Common myeloid progenitor, CD34-positive (primary cell): Measurements from ENCODE around the gene ALX4.

Source experiments
- CTCF ChIA-PET: fragments of 350-600 bp; sonication (Branson Sonifier 250); formaldehyde crosslinking; loops from one replicate; lab custom pipeline; 2021; ENCODE audit warnings: antibody characterized with exemption; lab: Charles Lee
- POLR2A ChIA-PET: fragments of 350-600 bp; sonication (Branson Sonifier 250); formaldehyde crosslinking; loops from one replicate; lab custom pipeline; 2021; ENCODE audit warnings: antibody characterized with exemption; lab: Charles Lee
- DNase-seq, 3 donors: peaks; one replicate each; pipeline versions ENCODE4 v3.0.0 to v3.0.0-alpha.2; 2013
- H3K27ac ChIP-seq, 2 experiments: 1 replicate in 1 of 2; 2 replicates in 1 of 2; pipeline ENCODE4 v1.7.0; 2013; ENCODE audit warnings: inconsistent platforms in 2 of 2, low read length in 2 of 2, mild to moderate bottlenecking in 2 of 2, low read depth in 1 of 2, moderate library complexity in 1 of 2; ENCODE audit not compliant: severe bottlenecking in 2 of 2, insufficient read depth in 1 of 2, poor library complexity in 1 of 2
- H3K27me3 ChIP-seq, 5 experiments: replicated peaks in 2 of 5; 1 replicate in 3 of 5; 2 replicates in 2 of 5; pipeline versions ENCODE4 v1.6.1 to v1.7.0; 2013; ENCODE audit warnings: low read length in 4 of 5, mild to moderate bottlenecking in 2 of 5, moderate library complexity in 2 of 5, inconsistent platforms in 1 of 5; ENCODE audit not compliant: insufficient read depth in 5 of 5, control insufficient read depth in 4 of 5
- H3K36me3 ChIP-seq, 4 experiments: 1 replicate in 2 of 4; 2 replicates in 2 of 4; pipeline versions ENCODE4 v1.6.1 to v1.7.0; 2013; ENCODE audit warnings: low read length in 3 of 4, control low read depth in 1 of 4, mild to moderate bottlenecking in 1 of 4; ENCODE audit not compliant: control insufficient read depth in 4 of 4, insufficient read depth in 4 of 4
- H3K4me1 ChIP-seq, 4 experiments: 1 replicate in 3 of 4; 2 replicates in 1 of 4; pipeline versions ENCODE4 v1.6.1 to v1.7.1; 2013; ENCODE audit warnings: low read length in 3 of 4, mild to moderate bottlenecking in 3 of 4, control low read depth in 1 of 4, inconsistent platforms in 1 of 4, moderate library complexity in 1 of 4; ENCODE audit not compliant: control insufficient read depth in 4 of 4, insufficient read depth in 4 of 4; ENCODE audit errors: control extremely low read depth in 1 of 4
- H3K4me3 ChIP-seq, 7 experiments: 1 replicate in 4 of 7; 2 replicates in 3 of 7; pipeline versions ENCODE4 v1.5.1 to v1.7.0; 2013; ENCODE audit warnings: mild to moderate bottlenecking in 7 of 7, low read length in 6 of 7, moderate library complexity in 6 of 7, inconsistent platforms in 2 of 7, low read depth in 2 of 7, control low read depth in 1 of 7; ENCODE audit not compliant: insufficient read depth in 4 of 7, control insufficient read depth in 1 of 7; ENCODE audit errors: extremely low read depth in 1 of 7
- H3K9me3 ChIP-seq, 5 experiments: 1 replicate in 4 of 5; 2 replicates in 1 of 5; pipeline versions ENCODE4 v1.6.1 to v1.7.1; 2013; ENCODE audit warnings: low read length in 4 of 5, mild to moderate bottlenecking in 2 of 5, inconsistent platforms in 1 of 5, low read depth in 1 of 5, moderate library complexity in 1 of 5; ENCODE audit not compliant: control insufficient read depth in 4 of 5, insufficient read depth in 2 of 5; ENCODE audit errors: control extremely low read depth in 1 of 5
- WGBS: methylation state at CpG from one replicate; pipeline ENCODE4 v1.1.5; 2013; ENCODE audit not compliant: insufficient coverage; 5-methylcytosine and 5-hydroxymethylcytosine counted together

Gene ALX4

DNA sequence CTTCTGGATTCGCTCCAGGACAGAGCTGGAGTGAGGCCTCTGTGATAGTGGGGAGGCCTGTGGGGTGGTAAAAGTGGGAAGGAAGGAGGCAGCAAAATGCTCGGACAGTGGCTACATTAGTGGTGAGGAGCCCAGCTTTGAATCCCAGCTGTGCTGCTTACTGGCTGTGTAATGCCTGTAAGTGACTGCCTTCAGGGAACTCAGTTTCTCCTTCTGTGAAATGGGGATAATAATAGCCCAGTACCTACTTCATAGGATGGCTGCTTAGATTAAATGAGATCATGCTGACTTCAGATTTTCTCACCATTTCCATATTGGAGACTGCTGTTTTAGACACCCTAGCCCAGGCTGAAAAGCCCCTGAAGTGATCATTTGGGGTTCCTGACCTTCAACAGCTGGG lies 8.4 kb upstream of the ALX4 start:
- H3K27ac ChIP-seq, result no peak overlapping the region
- peaks cover 10 to 100% (median 76%) of the 10 kb centered on the region in 5 experiments for H3K27me3 ChIP-seq
- WGBS, result 29% methylated on average over 1 of the region's 2 CpGs
- POLR2A ChIA-PET, result no interaction called here
- DNase-seq, result no peak
- H3K36me3 ChIP-seq, result no peaks in the 10 kb centered on the region
- CTCF ChIA-PET, result no interaction called here
- H3K4me3 ChIP-seq, result no peak overlapping the region
- H3K9me3 ChIP-seq, result no peaks in the 10 kb centered on the region
- peaks cover 0 to 25% (median 20%) of the 10 kb centered on the region in 4 experiments for H3K4me1 ChIP-seq

DNA sequence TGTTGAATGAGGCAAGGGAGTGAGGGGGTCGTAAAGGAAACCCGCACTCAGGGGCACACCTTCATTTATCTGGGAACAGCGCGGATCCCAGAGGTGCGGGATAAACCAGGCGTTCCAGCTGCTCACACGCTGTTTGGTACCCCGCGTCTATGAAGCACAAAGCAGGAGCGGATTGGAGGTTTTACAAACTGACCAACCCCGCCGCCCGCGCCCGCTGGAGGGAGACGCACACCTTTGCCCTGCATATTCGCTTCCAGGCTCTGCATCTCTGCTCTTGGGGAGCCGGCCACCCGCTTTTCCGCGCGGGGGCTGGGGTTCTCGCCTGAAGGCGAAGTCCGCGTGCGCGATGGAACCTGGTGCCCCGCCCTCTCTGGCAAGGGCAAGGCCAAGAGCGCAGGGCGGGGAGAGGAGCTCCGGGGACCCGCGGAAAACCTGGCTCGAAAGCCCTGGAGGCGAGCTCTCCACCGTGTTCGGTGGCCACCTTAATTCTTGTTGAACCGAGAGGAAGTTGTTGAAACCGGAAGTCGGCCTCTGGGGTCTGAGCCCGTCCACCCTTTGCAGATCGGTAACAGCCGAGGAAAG lies 6.8 kb upstream of the ALX4 start:
- no peaks in the 10 kb centered on the region for H3K36me3 ChIP-seq
- peaks cover 0 to 25% (median 20%) of the 10 kb centered on the region in 4 experiments for H3K4me1 ChIP-seq
- H3K4me3 ChIP-seq, result peak overlapping the region in 3 of 7 experiments; percentile 20 to 45 (median 26)
- WGBS, result 2% methylated on average over 36 of the region's 44 CpGs
- peaks cover 0 to 3% (median 0%) of the 10 kb centered on the region in 5 experiments for H3K9me3 ChIP-seq
- ChIA-PET CTCF (no interaction called here), POLR2A (no interaction called here)
- peaks cover 9 to 100% (median 76%) of the 10 kb centered on the region in 5 experiments for H3K27me3 ChIP-seq
- peak in 1 of 3 donors; percentile 34 for DNase-seq
- no peak overlapping the region for H3K27ac ChIP-seq

- ChIA-PET CTCF (no interaction called here), POLR2A (no interaction called here)
- Histone ChIP-seq H3K27ac (no peak overlapping the region), H3K36me3 (no peaks in the 10 kb centered on the region), H3K4me1 (peaks cover 0 to 25% (median 20%) of the 10 kb centered on the region in 4 experiments), H3K9me3 (peaks cover 0 to 3% (median 0%) of the 10 kb centered on the region in 5 experiments), H3K27me3 (peaks cover 9 to 100% (median 77%) of the 10 kb centered on the region in 5 experiments), H3K4me3 (peak overlapping the region in 1 of 7 experiments; percentile 45)
- no peak for DNase-seq
- 3% methylated on average over 62 of the region's 63 CpGs for WGBS
Measured at GRCh38 chr11:44315947-44316658, 6.2 kb upstream of the ALX4 start.

- Histone ChIP-seq H3K36me3 (no peaks in the 10 kb centered on the region), H3K27ac (no peak overlapping the region), H3K4me1 (peaks cover 0 to 25% (median 20%) of the 10 kb centered on the region in 4 experiments), H3K9me3 (peaks cover 0 to 3% (median 0%) of the 10 kb centered on the region in 5 experiments), H3K27me3 (peaks cover 9 to 100% (median 70%) of the 10 kb centered on the region in 5 experiments), H3K4me3 (no peak overlapping the region)
- DNase-seq, result no peak
- CTCF ChIA-PET, result no interaction called here
- POLR2A ChIA-PET, result no interaction called here
- 17% methylated on average over 1 of the region's 2 CpGs for WGBS
Measured at GRCh38 chr11:44314733-44315132, 4.8 kb upstream of the ALX4 start.

DNA sequence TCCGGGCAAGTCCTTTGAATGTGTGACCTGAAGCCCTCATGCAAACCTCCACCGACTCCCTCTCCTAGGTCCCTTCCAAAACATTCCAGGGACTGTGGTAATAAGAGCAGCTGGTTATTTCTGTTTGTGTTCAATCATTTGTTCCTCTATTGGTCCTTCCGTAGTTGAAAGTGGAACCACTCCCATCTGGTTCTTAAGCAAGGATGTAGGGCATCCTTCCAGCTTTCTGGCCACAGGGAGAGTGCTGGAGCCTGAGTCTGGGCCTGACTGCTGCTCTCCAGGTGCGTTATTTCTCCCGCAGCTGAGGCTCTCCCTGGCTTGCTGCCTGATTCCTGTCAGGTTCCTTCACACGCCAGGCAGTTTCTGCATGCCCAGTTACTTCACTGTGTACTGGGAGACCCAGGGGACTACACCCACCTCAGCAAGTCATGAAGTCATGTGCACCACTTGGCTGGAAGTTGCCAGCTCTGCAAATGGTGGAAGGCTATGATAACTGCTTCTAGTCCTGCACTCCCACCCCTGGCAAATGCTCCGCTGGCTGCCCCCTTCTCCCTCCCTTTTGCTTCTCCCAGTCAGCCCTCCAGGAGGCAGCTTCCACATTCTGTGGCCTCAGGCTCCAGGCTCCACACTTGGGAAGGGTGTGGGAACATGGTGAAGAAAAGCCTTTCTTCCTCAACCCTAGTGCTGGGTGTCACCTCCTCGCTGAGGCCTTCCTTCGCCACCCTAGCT lies 4.0 kb upstream of the ALX4 start:
- WGBS, result 8% methylated on average over 6 of the region's 9 CpGs
- peaks cover 9 to 99% (median 68%) of the 10 kb centered on the region in 5 experiments for H3K27me3 ChIP-seq
- ChIA-PET CTCF (interaction anchor here (1.3 kb wide), 1 partner anchor 9 kb away, joined by 3 read pairs; no protein-coding TSS in a partner anchor), POLR2A (no interaction called here)
- H3K4me1 ChIP-seq, result peaks cover 0 to 25% (median 21%) of the 10 kb centered on the region in 4 experiments
- peaks cover 0 to 3% (median 0%) of the 10 kb centered on the region in 5 experiments for H3K9me3 ChIP-seq
- no peak for DNase-seq
- H3K27ac ChIP-seq, result no peak overlapping the region
- H3K36me3 ChIP-seq, result no peaks in the 10 kb centered on the region
- H3K4me3 ChIP-seq, result no peak overlapping the region

- H3K36me3 ChIP-seq, result no peaks in the 10 kb centered on the region
- peaks cover 0 to 25% (median 21%) of the 10 kb centered on the region in 4 experiments for H3K4me1 ChIP-seq
- peaks cover 0 to 3% (median 0%) of the 10 kb centered on the region in 5 experiments for H3K9me3 ChIP-seq
- DNase-seq, result no peak
- POLR2A ChIA-PET, result no interaction called here
- 56% methylated on average over 2 of the region's 4 CpGs for WGBS
- CTCF ChIA-PET, result interaction anchor here (1.3 kb wide), 1 partner anchor 10 kb away, joined by 3 read pairs; no protein-coding TSS in a partner anchor
- H3K27me3 ChIP-seq, result peaks cover 9 to 99% (median 68%) of the 10 kb centered on the region in 5 experiments
- H3K27ac ChIP-seq, result no peak overlapping the region
- H3K4me3 ChIP-seq, result no peak overlapping the region
Measured at GRCh38 chr11:44312876-44313275, 2.9 kb upstream of the ALX4 start.
